GM19240 (cell line): ENCODE data around the gene GALNT12.
A peak's percentile ranks its signal among the peaks of the same experiment; 100 is the strongest.

Source experiments
- DNase-seq: peaks from one replicate; pipeline ENCODE4 v3.0.0; 2011; ENCODE audit warnings: low spot score; ENCODE audit not compliant: insufficient read length

GALNT12 gene

DNA sequence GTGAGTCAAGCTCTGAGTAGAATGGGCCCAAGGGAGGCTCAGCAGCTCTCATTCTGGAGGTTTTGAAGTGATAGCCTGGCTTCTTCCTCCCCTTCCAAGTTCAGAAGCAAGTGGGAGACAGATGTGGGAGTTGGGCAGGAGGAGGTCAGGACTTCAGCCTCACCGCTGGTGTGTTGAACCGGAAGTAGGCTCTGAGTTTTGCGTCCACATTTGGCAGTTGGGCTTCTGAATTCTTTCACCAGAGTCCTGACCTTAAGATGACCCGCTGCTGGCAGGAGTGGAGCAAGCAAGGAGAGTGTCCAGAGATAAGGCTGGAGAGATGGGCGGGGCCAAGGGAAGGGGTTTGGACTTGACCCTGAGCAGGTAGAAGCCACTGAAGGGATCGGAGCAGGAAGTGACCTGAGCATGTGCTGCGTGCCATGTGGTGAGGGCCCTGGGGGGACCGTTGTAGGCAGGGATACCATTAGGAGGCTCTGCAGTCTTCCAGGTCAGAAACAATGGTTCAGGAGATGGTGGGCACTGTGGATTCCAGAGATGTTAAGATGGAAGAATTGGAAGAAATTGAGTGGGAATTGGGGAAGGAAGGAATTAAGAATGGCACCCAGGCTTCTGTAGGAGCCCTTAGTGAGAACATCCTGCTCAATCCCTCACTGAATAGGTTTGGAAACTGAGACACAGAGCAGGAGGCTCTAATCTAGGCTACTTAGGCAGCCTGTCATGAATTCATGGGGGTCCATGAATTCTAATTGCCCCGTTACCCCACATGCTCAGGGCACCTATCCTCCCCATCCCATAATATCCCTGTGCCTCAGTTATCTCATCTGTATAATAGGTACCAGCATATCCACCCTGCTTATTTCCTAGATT, 25.9 kb downstream of the GALNT12 start:
- DNase-seq = no peak

DNA sequence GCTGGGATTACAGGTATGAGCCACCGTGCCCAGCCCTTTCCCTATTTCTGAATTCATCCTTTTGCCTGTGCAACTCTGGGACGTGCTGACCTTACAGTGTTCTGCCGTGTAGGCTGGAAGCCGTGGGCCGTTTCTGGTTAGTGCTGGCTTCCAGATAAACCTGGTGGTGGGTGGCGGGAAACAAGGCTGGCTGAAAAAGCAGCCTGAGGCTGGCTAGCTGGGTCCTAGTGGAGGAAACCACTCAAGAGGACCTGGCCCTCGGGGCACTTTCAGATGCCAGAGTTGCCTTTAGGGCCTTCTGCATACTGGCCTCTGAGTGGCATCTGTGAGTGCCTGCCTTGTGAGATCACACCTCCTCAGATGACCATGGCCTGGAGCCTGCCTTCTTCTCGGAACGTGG, 26.9 kb downstream of the GALNT12 start:
- no peak for DNase-seq

DNA sequence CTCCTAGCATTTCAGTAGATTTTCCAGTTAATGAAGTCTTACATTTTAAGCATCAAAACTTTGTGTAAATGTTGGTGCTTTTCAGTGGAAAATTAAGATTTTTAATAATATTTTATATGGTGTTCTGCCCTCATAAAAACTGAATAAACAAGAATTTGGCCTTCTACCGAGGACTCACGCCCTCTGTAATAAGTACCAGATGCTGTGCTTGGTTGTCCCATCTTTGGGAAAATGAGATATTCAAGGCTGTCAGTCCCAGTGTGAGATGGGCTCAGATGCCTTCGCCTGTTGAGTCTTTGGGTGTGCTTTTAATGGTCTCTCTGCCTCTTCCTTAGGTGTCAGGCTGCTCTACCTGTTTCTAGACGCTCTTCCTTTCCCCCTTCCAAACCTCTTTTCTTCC, 28.7 kb downstream of the GALNT12 start:
- DNase-seq = no peak

DNA sequence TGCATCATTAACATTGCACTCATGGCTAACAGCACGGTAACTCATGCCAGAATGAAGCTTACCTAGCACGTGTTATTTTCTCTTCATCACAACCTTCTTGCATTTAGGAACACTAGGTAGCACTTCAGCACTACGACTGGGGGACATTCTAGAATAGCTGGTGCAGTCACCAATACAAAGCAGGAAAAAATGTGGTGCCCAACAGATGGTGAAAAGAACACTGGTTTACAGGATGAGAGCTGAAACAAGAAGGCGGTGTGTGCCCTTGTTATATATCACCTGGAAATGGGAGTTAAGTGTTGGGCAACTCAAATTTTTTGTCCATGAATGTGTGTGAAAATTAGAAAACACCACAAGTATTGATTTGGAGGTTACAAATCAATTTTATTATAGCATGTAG, 30.0 kb downstream of the GALNT12 start:
- no peak for DNase-seq

DNA sequence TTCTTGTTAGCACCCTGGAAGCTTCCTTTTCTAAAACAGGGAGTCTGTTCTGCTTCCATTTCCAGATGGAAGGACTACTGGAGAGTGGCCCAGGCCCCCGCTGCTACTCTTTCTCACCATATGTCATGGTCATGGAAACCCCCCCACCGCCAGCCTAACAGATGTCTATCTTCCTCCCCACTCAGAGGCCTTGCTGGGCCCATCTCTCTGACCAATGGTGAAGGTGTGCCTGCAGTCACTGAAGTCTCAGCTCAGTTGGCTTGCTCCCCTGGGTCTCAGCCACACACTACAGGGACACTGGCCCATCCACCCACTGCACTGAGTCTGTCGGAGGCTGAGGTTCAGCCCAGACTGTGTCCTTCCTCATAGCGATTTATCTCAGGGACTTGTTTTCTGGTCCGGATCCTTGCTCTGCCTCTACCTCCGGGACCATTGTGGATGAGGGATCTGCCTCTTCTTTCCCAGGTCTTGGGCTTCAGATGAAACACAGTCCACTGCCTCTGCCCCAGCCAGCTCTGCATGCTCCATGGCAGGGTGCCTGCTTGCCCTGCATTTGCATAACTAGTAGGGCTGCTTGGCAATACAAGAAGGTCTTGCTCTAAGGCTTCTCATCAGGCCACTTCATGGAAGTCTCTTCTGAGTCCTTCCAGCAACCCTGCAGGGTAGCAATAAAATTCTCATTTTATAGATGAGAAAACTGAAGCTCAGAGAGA, 30.8 kb downstream of the GALNT12 start:
- DNase-seq = no peak

DNA sequence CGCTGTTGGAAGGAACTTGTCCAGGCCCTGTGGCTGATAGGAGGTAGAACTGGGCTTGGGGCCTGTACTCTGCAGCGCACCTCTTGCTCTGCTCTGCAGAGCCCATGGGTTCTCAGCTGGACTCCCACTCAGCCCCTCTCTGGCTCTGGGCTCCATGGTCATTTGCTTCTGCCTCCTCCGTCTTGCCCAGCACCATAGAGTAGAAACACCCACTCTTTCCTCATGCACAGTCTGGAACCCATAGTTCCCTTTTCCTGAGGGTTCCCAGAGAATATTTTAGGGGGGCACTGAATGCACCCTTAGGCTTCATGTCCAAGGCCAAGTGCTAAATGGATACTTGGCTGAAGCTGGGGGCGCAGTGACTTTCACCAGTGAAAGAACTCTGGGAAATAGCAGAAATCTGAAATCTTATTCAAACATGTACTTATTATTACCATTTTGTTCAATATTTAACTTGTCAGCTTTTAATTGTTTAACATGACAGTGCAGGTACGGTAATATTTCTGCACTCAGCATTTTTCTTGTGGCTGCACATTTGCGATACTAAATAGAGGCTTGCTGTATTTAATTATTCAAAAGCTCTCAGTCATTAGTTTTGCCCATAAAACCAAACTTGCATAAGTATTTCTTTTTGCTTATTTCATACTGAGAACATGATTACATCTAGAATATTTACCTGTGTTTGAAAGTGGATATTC, 31.5 kb downstream of the GALNT12 start:
- DNase-seq = no peak

DNA sequence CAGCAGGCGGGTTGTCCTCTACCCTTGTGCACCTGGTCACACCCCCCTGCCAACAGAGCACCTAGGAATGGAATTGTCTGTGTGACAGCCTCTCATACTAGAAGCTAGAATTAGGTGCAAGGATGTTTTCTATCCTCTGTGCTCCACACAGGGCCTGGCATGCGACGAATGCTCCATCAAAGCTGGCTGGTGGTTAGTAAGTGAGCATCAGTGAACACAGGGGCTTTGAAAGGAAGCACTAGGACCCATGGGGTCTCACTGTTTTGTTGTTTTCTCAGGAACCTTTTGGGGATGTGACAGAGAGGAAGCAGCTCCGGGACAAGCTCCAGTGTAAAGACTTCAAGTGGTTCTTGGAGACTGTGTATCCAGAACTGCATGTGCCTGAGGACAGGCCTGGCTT, 32.3 kb downstream of the GALNT12 start:
- no peak for DNase-seq

DNA sequence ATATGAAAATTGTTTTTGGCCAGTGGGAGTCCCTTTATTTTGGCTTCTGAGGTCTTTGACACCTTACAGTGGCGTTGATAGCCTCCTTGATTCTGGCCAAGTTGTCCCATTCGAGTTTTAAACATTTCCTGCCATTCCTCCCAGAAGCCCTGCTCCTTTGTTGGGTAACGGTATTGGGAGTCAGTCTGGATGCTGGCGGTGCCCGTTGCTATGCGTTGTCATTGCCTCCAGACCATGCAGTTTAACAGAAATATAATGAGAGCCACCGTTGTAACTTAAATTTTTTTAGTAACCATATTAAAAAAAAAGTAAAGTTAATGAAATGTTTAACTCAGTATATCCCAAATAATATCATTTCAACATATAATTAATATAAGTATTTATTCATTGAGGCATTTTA, 35.0 kb downstream of the GALNT12 start:
- no peak for DNase-seq

DNA sequence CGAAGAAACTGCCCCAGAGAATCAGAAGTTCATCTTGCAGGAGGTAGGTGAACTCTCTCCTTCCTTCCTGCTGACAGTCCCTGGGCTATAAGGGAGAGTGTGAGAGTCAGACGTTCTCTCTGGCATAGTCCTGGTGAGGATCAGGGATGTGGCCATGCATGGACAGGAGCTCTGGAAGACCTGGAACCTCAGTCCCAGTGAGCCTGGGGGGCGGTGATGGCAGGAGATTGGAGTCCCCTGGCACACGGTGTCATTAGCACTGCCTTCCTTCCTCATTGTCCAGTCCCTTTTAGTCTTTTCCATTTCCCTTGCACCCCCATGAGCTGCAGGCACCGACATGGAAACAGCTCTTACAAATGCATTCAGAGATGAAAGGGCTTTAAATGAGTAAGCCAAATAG, 38.6 kb downstream of the GALNT12 start:
- no peak for DNase-seq

DNA sequence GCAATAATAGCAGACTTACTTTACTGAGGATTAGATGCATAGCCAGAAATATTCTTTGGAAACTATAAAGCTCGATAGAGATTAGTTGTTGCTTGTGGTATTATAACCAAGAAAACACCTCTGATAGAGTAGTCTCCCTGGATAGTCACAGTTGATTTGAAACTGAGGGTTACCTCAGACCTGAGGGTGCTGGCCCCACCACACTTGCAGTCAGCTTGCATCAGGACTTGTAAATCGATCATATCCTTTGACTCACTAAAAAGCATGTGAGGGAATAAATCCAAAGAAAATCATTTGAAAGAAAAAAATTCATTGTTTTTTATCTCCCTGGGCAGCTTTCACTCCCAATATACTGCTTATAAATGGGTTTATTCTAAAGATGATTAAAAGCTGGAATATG, 39.4 kb downstream of the GALNT12 start:
- no peak for DNase-seq

DNA sequence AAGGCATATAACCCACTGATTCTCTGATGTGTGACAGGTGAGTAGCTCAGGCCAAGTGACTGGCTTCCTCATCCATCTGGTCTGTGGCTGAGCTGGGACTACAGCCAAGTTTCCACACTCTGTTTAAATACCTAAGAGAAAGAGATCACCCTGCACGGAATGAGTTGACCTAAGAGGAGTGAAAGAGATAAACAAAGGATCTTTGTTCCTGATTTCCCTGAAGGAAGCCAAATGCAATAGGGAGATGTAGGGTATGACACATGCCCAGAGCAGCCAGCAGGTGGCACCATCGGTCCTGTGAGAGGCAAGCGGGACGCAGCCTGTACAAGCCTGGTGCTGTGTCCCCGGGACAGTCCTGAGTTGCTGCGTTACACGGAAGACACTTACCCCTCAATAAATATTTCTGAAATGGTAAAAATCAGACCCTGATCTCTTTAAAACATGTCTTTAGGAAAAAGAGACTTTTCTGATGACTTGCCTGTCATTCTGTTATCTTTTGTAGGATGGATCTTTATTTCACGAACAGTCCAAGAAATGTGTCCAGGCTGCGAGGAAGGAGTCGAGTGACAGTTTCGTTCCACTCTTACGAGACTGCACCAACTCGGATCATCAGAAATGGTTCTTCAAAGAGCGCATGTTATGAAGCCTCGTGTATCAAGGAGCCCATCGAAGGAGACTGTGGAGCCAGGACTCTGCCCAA, 41.1 kb downstream of the GALNT12 start:
- peak; percentile 78 for DNase-seq

DNA sequence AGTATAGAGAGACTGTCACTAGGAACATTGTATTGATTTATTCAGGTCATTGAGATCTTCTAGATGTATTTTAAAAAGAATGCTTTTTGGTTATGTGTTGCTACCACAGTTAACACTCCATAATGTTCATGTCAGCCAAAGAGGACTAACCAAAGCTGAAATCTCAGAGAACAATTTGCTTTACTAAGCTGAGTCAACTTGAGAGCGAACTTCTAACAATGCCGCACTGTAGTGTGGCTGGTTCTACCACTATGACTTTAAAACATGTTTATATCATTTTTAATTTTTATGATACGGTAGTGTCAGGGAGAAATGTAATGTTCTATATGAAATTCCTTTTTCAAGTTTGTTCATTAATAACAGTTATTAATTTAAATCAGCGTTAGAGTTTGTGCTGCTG, 42.1 kb downstream of the GALNT12 start:
- DNase-seq = no peak

DNA sequence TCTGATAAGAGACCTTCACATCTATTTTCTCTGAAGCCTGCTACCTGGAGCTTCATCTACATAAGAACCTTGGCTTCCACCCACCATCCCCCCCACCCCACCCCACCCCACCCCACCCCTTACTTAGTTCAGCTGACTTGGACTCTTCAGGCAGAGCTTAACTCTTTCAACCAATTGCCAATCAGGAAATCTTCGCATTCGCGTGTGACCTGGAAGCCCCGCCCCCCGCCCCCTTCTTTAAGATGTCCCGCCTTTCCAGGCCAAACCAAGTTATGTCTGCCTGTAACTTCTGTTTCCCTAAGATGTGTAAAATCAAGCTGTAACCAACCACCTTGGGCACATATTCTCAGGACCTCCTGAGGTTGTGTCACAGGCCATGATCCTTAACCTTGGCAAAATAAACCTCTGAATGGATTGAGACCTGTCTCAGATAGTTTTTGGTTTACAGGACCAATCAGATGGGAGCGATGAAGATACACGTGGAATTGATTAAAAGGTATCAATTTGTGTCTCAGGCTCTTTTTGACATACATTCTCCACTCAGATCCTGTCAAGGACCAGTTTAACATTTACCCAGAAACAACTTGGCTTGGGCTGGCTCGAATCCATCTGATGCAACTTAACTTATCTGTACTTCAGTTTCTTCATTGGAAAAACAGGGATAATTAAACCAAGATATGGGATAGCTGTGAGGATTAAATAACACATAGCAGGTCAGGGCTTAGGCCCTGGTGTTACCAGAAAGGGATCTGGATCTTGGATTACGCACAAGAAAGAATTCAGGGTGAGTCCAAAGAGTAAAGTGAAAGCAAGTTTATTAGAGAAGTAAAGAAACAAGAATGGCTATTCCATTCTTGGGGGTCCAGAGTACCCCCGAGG, 43.6 kb downstream of the GALNT12 start:
- DNase-seq = no peak

DNA sequence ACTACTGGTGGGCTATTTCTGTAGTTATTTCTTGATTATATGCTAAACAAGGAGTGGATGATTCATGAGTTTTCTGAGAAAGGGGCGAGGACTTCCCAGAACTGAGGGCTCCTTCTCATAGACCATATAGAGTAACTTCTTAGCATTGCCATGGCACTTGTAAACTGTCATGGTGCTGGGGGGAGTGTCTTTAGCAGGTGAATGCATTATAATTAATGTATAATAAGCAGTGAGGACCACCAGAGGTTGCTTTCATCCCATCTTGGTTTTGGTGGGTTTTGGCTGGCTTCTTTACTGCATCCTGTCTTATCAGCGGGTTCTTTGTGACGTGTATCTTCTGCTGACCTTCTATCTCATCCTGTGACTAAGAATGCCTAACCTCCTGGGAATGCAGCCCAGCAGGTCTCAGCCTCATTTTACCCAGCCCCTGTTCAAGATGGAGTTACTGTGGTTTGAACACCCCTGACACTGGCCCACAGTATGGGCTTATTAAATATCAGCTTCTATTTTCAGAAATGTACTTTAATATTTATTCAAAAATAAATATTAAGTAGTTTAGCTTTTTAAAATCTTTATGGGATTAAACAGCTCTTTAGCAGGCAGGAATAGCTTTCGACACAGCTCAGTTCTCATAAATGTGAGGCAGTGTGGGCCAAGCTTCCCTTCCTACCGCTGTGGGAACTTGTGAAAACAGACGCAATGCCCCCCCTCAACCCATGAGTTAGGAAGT, 44.4 kb downstream of the GALNT12 start:
- no peak for DNase-seq

DNA sequence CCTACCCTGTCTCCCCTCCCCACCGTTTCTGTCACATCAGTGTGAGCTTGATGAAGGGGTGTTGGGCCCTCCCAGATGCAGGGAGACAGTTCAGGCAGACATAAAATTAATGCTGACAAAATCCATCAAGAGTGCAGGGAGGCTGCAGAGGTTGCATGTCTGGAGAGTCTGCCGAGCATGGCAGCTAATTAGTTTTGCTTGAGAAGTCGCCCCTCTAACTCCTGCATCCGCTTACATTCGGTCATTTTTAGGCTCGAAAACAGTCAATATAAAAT, 44.9 kb downstream of the GALNT12 start:
- DNase-seq = no peak

DNA sequence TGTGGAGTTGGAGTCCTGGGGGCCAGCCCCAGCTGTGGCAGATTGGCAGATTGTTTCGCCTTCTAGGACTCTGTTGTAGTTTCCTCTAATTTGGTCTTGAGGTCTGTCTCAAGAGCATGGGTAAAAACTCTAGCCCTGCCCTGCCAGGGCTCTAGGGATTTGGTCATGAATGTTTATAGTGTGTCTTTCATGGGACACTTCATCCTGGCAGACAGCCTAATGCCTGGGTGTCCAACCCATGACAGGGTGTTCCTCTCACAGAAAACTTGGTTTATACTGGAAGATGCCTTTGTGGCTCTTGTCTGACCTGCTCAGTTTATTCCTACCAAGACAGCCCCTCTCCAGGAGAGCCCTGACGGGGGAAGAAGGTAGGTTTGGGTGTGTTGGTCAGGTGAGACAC, 45.5 kb downstream of the GALNT12 start:
- no peak for DNase-seq

DNA sequence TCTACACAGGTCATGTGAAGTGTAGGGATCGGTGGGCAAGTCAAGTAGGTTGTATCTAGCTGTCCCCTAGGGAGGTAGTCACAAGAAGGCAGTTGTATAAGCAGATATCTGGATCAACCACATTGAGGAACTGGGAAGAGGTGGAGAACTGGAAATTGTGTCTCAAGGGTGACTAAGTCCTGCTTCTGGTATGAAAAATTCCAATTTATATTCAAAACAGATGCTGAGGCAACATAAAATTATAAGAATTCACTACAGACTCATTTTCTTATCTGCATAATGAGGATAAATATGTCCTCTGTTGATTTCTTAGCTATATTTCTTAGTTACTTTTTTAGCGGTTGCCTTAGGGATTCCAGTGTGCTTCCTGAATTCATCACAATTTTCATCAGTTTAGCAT, 46.8 kb downstream of the GALNT12 start:
- no peak for DNase-seq

DNA sequence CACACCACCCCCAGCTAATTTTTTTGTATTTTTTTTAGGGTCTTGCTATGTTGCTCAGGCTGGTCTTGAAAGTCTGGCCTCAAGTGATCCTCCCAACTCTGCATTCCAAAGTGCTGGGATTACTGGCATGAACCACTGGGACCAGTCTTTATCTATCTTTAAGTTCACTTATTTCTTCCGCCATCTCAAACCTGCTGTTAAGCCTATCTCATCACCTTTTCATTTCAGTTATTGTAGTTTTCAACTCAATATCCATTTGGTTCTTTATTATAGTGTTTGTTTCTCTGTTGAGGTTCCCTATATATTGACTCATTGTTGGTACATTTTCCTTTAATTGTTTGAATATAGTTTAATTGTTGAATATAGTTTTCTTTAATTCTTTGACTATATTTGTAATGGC, 48.1 kb downstream of the GALNT12 start:
- DNase-seq = no peak

DNA sequence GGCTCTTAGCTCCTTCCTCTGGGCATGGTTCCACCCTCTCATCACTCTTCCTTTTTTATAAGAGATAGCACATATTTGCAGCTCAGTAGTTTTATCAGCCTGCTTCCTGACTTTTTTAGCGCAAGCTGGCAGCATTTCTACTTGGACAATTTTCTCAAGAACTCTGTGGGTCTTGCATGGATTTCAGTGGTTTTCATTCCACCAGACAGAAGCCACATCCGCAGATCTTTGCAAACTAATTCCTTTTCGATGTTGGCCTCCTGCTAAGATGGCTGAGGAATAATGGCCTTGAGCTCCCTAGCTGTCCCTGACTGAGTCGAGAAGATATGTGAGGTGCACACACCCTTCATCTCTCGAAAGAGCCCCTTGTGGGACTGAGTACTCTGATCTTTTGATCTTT, 49.5 kb downstream of the GALNT12 start:
- DNase-seq = no peak

DNA sequence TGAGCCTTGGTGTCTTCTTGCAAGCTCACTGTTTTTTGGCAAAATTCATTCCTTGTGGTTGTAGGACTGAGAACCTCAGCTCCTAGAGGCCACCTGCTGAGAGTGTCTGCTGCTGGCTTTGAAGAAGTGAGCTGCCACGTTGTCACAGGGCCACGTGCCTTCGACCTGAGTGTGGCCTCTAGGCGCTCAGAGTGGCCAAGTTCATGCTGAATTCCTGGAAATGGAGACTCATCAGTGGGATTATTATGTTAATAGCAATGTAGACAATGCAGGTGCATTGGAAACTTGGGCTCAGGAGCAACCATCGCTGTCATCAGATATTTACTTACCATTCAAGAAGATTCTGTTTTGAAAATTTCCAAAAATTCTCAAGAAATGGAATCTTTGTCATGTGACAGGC, 52.5 kb downstream of the GALNT12 start:
- DNase-seq = no peak
